Stimulated activated CD4-positive, alpha-beta T cell treated with anti-CD3 and anti-CD28 coated beads, TNF-alpha, amount 100 ng/mL, for 48 hours (primary cell): ENCODE data around the gene C2CD4C.
"Not testable (repeated sequence)": the region's sequence is repeated elsewhere in the genome, so short reads cannot be mapped to it uniquely, and the experiment has no call there.

Experiments used
- DNase-seq, 3 donors: peaks; one replicate each; pipeline ENCODE4 v3.0.0-alpha.2; 2020; ENCODE audit warnings: low read depth in 3 of 3

C2CD4C gene

DNA sequence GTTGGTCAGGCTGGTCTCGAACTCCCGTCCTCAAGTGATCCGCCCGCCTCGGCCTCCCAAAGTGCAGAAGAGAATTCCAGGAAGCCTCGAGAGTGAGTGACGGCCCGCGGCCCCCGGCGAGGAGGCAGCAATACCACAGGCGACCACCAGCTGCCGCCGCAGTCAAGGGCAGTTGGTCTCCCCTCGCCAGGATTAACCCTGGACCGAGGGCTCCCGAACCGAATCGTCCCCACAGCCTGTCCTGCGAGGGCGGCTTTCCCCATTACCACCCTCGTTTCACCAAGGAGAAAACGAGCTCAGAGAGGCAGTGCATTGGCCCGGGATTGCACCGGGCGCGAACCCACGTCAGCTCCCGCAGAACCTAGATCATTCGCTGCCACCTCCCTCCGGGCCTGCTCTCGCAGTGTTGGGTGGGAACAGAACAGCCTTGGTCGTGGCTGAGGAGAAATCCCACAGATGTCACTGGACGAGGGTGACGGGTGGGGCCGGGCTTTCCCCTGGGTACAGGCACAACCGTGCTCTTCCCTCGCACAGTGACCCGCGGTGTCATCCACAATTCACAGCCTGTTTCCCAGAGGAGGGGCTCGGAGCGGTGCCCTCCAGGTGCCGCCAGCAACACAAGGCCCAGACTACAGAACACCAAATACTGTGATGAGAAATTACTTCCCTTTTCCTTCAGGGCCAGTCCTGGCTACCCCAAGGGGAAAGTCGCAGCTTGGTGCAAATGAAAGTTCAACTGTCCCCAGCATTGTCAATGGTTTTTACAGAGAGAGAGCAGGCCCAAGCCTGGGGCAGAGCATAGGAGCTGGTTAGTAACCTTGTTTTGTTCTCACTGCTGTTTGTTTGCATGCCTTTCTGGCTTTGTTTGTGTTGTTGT is 24.8 kb downstream of the C2CD4C start:
- no peak for DNase-seq

DNA sequence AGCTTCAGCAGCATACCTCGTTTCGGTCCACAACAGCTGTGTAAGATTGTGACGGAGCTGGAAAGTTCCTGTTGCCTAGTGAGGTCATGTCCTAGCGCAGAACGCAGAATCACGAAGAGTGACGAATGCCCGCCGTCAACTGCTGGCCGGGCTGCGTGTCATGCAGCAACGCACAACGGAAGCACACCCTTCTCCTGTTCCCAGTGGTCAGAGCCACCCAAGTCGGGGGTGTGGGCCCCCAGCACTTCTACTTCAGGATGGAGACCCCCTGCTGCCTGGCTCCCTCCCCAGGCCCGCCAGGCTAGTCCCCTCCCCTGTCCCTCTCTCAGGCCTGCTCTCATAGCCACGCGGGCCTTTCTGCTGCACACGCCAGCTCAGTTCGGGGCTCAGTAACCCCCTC is 25.9 kb downstream of the C2CD4C start:
- no peak for DNase-seq

DNA sequence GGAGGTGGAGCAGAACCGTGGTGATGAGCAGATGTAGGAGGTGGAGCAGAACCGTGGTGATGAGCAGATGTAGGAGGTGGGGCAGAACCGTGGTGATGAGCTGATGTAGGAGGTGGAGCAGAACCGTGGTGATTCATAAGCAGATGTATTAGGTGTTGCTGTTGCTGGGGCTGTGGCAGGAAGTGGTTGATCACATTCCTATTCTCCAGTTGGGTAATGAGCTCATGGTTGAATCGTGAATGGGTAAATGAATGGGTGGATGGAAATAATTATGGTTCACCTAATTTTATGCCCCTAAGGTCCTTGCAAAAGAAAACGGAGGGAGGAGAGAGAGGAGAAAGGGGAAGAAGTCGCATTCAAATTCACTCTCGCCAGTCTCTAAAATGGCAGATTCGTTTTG is 26.4 kb downstream of the C2CD4C start:
- peak in 1 of 3 donors; percentile 49 for DNase-seq

DNA sequence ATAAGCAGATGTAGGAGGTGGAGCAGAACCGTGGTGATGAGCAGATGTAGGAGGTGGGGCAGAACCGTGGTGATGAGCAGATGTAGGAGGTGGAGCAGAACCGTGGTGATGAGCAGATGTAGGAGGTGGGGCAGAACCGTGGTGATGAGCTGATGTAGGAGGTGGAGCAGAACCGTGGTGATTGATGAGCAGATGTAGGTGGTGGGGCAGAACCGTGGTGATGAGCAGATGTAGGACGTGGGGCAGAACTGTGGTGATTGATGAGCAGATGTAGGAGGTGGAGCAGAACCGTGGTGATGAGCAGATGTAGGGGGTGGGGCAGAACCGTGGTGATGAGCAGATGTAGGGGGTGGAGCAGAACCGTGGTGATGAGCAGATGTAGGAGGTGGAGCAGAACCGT is 27.0 kb downstream of the C2CD4C start:
- DNase-seq, result peak in 1 of 3 donors; percentile 33

DNA sequence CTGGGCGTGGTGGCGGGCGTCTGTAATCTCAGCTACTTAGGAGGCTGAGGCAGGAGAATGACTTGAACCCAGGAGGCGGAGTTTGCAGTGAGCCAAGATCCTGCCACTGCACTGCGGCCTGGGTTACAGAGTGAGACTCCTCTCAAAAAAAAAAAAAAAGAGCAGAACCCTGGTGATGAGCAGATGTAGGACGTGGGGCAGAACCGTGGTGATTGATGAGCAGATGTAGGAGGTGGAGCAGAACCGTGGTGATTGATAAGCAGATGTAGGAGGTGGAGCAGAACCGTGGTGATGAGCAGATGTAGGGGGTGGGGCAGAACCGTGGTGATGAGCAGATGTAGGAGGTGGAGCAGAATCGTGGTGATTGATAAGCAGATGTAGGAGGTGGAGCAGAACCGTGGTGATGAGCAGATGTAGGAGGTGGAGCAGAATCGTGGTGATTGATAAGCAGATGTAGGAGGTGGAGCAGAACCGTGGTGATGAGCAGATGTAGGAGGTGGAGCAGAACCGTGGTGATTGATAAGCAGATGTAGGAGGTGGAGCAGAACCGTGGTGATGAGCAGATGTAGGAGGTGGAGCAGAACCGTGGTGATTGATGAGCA is 28.2 kb downstream of the C2CD4C start:
- not testable (repeated sequence) for DNase-seq

DNA sequence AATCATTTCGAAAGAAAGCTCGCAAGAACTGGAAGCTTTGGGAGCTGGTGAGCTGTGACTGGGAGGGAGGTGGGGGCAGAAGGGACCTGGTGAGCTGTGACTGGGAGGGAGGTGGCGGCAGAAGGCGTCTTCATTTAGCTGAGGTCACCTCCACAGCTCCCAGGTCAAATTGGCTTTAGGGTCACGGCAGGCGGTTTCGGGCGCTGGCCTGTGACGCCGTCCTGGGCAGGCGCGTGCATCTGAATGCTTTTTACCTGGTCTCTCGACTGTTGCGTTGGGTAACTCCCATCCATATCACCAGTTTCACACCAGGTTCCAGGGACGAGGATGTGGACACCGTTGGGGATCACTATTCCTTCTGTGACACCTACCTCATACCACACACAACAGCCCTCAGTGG is 29.2 kb downstream of the C2CD4C start:
- no peak for DNase-seq

DNA sequence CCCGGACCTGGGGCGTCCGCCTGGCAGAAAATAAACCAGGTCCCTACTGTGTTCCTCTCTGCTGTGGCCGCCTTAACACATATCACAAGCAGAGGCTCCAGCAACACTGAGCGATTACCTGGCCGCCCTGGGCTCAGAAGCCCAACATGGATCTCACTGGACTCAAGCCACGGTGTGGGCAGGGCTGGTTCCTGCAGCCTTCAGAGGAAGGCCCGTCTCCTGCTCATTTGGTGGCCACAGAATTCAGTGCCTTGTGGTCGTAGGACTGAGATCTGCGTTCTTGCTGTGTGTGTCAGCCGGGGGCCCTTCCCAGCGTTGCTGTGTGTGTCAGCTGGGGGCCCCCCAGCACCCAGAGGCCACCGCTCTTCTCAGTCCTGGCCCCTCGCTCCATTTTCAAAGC is 30.2 kb downstream of the C2CD4C start:
- DNase-seq, result no peak

DNA sequence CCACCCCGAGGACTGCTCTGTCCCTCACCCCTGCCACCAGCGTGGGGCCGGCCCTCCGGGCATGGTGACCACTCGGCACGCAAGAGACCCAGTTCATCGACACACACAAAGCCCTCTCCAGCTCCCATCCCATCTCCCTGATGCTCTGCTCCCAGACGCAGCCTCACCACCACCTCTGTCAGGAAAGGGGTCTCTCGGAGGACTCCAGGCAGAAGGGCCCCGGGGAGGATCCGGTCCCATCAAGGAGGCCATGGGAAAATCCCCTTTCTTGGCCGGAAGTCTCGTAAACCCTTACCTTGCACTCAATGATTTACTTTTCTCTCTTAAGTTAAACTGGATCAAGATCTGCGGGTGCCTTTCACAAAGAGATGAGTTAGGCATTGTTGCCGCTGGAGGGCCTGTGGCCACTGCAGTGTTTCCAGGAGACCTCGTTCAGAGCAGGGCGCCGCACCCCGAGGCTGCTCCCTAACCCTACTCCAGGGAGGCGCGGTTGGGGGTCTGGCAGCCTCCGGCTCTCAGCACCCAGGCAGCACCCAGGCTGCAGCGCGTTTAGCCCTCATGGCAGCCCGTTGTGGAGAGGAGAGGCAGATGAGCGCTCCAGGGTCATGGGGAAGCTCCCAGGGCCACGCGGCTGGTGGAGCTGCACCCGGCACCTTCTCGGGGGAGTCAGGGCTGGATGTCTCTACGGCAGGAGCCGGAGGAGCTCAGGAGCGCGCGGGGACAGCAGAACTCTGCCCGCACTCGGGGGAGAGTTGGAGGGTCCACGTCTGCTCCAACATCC is 31.0 kb downstream of the C2CD4C start:
- no peak for DNase-seq

DNA sequence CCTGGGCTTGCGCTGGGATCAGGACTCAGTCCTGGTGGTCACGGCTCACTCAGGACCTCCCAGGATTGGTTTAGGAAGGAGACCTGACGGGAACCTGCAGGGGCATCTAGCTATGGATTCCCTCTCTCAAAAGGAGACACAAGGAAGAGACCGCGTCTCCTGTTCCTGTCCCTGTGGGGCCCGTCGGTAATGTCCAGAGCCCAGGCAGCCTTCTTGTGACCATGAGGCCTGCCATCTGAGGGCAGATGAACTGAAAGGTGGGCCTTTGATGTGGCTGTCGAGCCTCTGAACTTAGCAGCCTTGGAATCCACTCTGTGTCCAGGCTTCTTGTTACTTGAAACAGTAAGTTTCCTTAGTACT is 32.9 kb downstream of the C2CD4C start:
- DNase-seq, result no peak

DNA sequence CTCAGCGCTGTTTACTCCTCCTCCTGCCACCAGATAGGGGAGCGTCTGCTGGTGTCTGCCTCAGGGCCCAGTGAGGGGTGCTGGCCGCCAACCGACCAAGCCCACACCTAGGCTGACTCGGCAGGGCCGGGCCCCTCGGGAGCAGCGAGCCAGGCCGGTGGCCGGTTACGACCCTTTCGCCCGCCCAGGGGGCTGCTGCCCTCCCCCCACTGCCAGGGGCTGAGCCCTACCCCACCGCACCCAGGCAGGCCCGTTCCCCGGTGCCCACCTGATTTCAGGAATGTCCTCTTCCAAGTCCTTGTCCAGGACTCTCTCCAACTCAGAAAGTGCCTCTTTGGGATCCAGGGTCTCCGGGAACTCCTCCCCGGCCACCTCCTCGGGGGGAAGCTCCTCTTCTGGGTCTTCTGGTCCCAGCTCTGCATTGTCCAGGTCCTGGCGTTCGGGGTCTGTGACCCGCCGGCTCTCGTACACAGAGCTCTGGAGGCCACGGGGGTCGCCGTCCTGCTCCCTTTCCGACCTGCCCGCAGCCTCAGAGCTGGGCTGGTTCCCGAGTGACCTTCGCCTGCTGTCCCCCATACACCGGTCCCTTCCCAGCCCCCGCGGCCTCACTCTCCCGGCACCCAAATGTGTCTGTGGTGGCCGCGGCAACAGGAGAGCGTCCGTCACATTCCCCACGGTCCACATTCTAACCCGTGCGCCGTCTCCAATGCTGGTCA is 33.4 kb downstream of the C2CD4C start:
- DNase-seq, result no peak

DNA sequence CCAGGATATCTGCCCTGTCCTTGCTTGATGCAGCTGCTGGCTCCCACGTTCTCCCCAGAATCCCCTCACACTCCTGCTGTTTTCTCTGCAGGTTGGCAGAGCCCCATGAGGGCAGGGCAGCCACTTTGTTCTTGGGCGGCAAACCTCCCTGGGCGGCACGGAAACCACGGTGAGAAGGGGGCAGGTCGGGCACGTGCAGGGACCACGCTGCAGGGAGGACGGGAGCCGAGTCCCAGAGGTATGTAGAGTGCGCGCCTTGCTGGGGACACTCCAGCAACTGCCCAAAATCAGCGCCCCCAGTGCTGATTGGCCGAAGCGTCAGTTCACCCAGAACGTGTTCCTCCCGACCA is 34.1 kb downstream of the C2CD4C start:
- DNase-seq, result no peak

DNA sequence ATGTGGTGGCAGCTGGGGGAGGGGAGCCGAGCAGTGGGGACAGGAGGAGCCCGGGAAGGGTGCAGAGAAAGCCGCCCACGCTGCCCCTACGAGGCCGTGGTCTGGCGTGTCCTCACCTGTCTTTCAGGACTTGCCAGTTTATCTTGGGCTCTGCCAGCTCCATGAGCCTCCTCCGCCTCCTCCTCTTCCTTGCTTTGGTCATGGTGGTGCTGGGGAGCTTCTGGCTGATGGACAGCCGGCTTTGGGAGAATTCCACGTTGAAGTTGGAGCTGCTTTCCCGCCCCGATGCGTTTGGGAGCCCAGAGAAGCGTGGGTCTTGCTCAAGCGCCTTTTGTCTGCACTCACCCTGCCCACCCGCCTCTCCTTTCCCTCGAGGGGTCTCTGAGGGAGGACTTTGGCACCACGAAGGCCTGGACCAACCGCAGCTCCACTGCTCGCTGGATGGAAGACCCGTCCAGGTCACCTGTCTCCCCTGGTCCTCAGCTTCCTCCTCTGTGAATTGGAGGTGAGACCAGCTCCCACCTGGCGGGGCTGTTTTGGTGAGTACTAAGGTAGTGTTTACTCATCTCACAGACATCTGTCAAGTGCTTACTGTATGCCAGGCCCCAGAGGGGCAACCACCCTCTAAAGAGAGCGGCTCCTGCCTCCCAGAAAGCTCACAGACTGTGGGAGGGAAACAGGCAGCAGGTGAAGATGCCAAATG is 34.6 kb downstream of the C2CD4C start:
- DNase-seq, result no peak

DNA sequence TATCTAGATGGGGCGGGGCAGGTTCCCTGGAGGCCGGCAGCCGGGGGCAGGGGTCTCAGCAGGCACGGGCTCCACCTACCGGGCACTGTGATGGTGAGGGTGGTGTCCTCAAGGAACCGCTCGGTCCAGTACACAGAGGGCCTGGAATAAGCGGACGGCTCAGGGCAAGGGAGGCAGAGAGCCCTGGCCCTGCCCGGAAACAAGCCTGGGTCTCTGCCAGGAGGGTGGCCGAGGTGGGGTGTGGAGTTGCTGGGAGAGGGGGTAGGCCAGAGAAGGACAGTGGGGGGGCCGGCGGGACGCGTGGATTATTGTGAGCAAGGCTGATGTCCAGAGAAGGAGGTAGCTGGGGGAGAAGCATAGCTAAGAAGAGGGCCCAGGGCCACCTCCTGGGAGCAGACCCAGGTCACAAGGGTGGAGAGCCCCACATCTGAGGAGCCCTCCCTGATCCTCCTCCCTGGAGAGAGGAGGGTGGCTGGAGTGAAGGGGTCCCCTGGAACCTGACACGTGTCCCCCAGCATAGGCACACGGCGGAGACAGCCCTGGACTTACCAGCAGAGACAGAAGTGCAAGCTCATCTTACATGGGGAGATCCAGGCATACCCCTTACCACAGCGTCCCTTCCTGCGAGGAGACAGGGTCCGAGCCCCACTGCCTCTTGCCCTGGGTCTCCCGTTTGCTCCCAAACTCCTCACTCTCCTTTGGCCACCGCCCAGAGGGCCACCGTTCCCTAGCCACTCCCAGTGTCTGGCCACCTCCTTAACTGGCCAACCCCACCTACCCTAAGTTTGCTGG is 35.4 kb downstream of the C2CD4C start:
- no peak for DNase-seq

DNA sequence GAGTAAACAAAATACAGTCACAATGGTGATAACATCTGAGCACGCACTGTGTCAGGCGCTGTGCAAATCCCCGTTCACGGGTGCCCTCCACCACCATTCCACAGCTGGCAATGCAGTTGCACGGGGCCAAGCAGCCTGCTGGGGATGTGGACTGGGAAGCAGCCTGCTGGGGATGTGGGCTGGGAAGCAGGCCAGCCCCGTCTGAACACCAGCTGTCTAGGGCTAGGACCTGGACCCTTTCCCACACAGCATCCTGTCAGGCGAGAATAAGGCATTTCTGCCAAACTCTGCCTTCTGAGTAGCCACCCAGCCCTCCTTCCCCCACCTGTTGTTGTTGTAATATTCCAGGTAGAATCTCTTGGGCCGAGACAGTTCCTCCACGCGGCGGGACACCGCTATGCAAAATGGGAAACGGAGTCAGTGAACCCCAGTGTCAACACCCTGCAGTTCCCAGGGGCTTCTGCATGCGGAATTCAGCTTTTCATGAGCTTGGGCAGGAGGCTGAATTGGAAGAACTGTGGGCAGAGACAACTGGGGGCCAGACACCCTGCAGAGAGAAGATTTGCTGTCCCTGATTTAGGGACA is 36.5 kb downstream of the C2CD4C start:
- DNase-seq, result no peak

DNA sequence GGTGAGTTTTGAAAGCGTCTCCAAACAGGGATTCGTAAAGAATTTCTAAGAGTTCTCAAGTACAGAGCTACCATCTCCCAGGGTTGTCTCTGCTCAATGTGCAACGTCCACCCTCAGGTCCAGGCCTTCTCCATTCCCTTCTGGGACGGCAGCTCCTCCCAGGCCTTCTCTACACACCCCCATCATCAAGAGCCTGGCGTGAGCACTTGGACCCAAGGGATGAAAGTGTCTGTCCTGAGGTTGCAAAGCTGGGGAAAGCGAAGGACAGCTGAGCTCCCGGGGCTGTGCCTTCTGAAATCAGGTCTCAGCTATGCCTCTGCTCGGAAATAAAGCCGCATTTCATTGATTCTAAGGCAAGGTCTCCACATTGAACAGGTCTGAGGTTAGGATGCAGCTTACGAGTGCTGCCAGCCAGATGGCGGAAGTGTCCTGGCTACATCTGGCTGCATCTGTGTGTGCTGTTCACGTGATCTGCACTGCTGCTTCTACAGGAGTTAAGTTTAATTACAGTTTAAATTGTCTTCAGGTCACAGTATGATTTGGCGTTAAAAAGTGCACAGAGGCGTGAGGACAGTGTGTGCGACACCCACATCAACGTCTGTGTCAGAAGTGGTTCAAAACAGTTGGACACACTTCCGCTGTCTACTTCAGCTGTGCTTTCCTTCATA is 37.3 kb downstream of the C2CD4C start:
- DNase-seq, result no peak

DNA sequence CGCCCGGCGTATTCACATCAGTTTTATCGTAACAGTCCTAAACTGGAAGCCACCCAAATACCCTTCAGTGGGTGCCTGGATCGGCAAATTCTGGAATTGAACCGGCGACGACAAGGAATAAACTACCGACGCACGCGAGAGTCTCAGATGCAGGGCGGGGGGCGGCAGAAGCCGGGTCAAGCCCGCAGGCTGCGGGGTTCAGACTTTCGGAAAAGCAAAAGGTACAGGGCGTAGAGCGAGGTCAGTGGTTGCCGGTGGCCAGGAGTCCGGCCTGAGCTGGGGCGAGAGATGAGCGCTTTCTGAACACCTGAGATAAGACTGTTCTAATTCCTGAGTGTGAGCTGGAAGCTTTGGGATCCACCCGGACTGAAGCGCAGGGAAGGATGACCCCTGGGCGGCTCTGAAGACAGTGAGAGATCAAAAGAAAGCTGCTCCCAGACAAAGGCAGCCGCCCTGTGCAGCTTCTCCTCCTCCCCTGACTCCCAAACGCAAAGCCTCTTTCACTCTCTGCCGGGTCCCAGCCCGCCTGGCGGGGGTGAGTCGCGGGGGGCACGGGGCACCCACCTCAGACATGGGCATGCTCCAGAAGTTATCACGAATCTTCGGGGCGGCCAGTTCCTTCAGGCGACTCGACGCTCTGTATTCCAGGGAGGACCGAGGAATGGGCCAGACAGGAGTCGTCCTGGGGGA is 38.2 kb downstream of the C2CD4C start:
- no peak for DNase-seq

DNA sequence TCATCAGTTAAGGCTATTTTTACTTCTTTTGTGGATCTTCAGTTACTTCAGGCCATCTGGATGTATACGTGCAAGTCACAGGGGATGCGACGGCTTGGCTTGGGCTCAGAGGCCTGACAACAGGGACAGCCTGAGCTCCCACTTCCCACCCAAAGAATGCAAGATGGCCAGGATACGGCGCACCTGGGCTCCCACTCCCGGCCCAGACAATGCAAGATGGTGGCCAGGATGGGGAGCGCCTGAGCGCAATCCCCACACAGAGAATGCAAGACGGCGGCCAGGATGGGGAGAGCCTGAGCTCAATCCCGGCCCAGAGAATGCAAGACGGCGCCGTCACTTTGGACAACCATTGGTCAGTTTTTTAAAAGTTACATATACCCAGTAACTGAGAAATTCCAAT is 39.1 kb downstream of the C2CD4C start:
- DNase-seq, result no peak

DNA sequence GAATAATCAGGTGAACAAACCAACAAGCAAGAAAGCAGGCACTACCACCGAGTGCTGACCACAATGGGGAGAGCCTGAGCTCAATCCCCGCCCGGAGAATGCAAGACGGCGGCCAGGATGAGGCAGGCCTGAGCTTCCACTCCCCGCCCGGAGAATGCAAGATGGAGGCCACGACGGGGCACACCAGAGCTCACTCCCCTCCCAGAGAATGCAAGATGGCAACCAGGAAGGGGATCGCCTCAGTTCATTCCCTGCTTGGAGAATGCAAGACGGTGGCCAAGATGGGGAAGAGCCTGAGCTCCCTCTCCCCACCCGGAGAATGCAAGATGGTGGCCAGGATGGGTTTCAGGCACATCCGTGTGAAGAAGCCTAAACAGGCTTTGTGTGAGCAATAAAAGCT is 39.7 kb downstream of the C2CD4C start:
- no peak for DNase-seq

DNA sequence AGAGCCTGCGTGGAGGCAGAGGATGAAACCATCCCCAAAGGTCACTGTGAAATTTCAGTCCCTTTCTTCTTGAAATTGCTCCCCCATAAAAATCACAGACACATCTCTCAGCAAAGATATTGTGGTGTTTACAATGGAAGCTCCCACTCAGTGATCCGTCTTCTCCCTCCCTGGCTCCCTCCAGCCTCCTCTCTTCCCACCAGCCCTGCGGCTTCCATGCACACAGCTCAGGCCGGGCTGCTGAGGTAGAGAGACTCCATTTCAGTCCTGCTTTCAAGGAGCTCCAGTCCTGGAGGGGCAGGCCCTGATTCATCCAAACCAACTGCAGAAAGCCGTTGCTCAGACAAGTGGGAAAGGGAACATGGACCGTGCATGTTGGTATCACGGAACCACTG is 40.3 kb downstream of the C2CD4C start:
- no peak for DNase-seq
